ENCODE data around the gene ACTMAP.

Gene ACTMAP

DNA sequence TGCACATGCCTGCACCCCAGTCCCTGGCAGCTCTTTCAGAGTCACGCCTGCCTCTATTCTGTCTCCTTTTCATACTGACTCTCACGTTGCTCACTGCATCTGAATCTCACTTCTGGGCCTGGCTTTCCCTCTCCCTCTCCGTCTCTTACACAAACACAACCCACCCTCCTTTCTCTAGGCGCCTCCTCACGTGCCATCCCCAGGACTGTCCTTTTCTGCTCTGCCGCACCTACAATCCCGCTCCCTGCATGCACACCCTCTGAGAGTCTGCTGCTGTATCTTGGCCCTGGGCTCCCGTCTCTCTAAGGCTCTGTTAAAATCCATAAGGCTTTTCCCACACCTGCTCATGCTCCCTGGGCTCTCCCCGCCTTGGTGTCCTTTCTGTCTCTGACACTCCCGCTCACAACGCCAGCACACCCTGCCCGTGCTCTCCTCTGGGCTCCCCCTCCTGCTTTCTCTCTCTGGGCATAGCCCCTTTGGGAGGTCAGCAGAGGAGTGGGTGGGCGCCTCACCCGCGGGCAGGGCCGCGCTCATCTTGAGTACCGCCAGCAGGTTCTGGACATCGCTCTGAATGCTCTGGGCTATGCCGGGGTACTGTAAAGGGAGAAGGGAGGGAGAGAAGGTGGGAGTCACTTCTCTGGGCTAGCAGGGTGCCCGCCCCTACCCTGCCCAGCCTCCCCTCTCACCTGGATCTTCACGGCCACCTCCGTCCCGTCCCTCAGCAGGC, 47.1 kb downstream of the ACTMAP start:
- Histone ChIP-seq H3K4me1 (ENCODE audit: low read length) (no peaks in the 10 kb centered on the region), H4K20me1 (ENCODE audit: insufficient read depth, low read length) (no peaks in the 10 kb centered on the region), H3F3A (ENCODE audit: insufficient read depth, low read length) (no peaks in the 10 kb centered on the region), H3K79me2 (ENCODE audit: low read length) (no peaks in the 10 kb centered on the region), H3K9me3 (replicated peaks; ENCODE audit: insufficient read depth, low read length) (no peaks in the 10 kb centered on the region), H3K36me3 (replicated peaks; ENCODE audit: insufficient read depth, low read length) (no peaks in the 10 kb centered on the region), H3K9ac (ENCODE audit: low read length) (no peak overlapping the region), H3K9me2 (replicated peaks; ENCODE audit: insufficient read depth, low read length) (no peaks in the 10 kb centered on the region), H3K4me2 (ENCODE audit: low read depth, low read length) (no peak overlapping the region), H3K27me3 (replicated peaks; ENCODE audit: insufficient read depth, low read length) (no peaks in the 10 kb centered on the region), H2AFZ (ENCODE audit: low read length) (no peak overlapping the region), H3K27ac (ENCODE audit: low read length) (no peak overlapping the region), H3K4me3 (ENCODE audit: low read length) (no peak overlapping the region)
- no peak for DNase-seq
- TF ChIP-seq EZH2phosphoT487 (IDR thresholded peaks at IDR 0.05; ENCODE audit: low read length) = no peak
- no peak for TF ChIP-seq EZH2 (optimal IDR thresholded peaks at IDR 0.05; ENCODE audit: low read depth, low read length)

DNA sequence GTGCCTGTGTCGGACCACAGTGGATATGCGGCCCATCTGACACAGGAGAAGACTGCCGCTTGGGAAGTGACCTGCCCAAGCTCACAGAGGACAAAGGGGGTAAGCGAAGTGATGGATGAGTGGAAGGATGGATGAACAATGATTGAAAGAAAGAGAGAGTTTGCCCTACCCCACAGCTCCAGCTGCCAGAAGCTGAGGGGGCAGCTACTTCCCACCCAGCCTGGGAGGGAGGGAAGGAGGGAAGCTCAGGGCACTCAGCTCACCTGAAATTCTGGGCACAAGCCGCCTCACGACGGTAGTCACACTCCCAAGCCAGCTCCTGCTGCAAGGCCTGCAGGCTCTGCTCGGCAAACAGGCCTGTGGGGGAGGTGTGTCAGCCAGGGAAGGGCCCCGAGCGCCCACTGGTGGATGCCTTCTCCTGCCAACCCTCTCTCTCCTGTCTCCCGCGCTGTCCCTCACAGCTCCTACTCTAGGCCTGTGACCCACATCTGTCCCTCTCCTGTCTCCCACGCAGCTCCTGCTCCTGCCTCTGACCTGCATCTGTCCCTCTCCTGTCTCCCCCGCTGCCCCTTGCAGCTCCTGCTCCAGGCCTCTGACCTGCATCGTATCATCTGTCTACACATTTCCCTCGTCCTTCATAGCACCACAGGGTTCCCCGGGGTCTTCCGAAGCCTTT, 47.8 kb downstream of the ACTMAP start:
- DNase-seq = no peak
- no peaks in the 10 kb centered on the region for H3K79me2 ChIP-seq (ENCODE audit: low read length)
- H2AFZ ChIP-seq (ENCODE audit: low read length) = no peak overlapping the region
- H3K4me1 ChIP-seq (ENCODE audit: low read length) = no peaks in the 10 kb centered on the region
- no peaks in the 10 kb centered on the region for H3K9me2 ChIP-seq (replicated peaks; ENCODE audit: insufficient read depth, low read length)
- no peak overlapping the region for H3K4me2 ChIP-seq (ENCODE audit: low read depth, low read length)
- H3F3A ChIP-seq (ENCODE audit: insufficient read depth, low read length) = no peaks in the 10 kb centered on the region
- TF ChIP-seq EZH2 (optimal IDR thresholded peaks at IDR 0.05; ENCODE audit: low read depth, low read length) (no peak), EZH2phosphoT487 (IDR thresholded peaks at IDR 0.05; ENCODE audit: low read length) (no peak)
- TF ChIP-seq, protein P1, sequence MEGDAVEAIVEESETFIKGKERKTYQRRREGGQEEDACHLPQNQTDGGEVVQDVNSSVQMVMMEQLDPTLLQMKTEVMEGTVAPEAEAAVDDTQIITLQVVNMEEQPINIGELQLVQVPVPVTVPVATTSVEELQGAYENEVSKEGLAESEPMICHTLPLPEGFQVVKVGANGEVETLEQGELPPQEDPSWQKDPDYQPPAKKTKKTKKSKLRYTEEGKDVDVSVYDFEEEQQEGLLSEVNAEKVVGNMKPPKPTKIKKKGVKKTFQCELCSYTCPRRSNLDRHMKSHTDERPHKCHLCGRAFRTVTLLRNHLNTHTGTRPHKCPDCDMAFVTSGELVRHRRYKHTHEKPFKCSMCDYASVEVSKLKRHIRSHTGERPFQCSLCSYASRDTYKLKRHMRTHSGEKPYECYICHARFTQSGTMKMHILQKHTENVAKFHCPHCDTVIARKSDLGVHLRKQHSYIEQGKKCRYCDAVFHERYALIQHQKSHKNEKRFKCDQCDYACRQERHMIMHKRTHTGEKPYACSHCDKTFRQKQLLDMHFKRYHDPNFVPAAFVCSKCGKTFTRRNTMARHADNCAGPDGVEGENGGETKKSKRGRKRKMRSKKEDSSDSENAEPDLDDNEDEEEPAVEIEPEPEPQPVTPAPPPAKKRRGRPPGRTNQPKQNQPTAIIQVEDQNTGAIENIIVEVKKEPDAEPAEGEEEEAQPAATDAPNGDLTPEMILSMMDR (IDR thresholded peaks at IDR 0.05; ENCODE audit: low read length) = no peak
- H3K27me3 ChIP-seq (replicated peaks; ENCODE audit: insufficient read depth, low read length) = no peaks in the 10 kb centered on the region
- H3K9ac ChIP-seq (ENCODE audit: low read length) = no peak overlapping the region
- no peak overlapping the region for H3K27ac ChIP-seq (ENCODE audit: low read length)
- no peaks in the 10 kb centered on the region for H3K9me3 ChIP-seq (replicated peaks; ENCODE audit: insufficient read depth, low read length)
- no peak overlapping the region for H3K4me3 ChIP-seq (ENCODE audit: low read length)
- H3K36me3 ChIP-seq (replicated peaks; ENCODE audit: insufficient read depth, low read length) = no peaks in the 10 kb centered on the region
- no peaks in the 10 kb centered on the region for H4K20me1 ChIP-seq (ENCODE audit: insufficient read depth, low read length)

DNA sequence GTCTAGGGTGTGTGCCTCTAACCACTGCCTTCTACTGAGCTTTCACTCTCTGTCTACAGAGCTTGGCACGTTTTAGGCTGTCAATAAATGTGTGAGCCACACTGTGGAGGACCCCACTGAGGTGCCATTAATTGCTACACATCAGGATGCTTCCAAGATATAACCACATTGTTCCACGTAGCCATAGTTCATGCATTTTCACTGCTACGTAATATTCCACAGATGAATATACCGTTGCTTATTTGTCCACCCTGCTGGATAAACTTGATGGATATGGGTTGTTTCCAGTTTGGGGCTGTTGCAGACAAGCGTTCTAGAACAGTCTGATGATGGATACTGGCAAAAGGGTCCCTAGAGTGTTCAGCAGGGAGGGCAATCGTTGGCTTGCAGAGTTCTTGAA, 48.5 kb downstream of the ACTMAP start:
- H2AFZ ChIP-seq (ENCODE audit: low read length) = no peak overlapping the region
- H3K9me2 ChIP-seq (replicated peaks; ENCODE audit: insufficient read depth, low read length) = no peaks in the 10 kb centered on the region
- no peaks in the 10 kb centered on the region for H3K9me3 ChIP-seq (replicated peaks; ENCODE audit: insufficient read depth, low read length)
- H4K20me1 ChIP-seq (ENCODE audit: insufficient read depth, low read length) = no peaks in the 10 kb centered on the region
- H3K4me2 ChIP-seq (ENCODE audit: low read depth, low read length) = no peak overlapping the region
- no peak for DNase-seq
- H3K9ac ChIP-seq (ENCODE audit: low read length) = no peak overlapping the region
- no peaks in the 10 kb centered on the region for H3K4me1 ChIP-seq (ENCODE audit: low read length)
- no peaks in the 10 kb centered on the region for H3K27me3 ChIP-seq (replicated peaks; ENCODE audit: insufficient read depth, low read length)
- H3K4me3 ChIP-seq (ENCODE audit: low read length) = no peak overlapping the region
- H3F3A ChIP-seq (ENCODE audit: insufficient read depth, low read length) = no peaks in the 10 kb centered on the region
- H3K36me3 ChIP-seq (replicated peaks; ENCODE audit: insufficient read depth, low read length) = no peaks in the 10 kb centered on the region
- H3K27ac ChIP-seq (ENCODE audit: low read length) = no peak overlapping the region
- no peaks in the 10 kb centered on the region for H3K79me2 ChIP-seq (ENCODE audit: low read length)
- no peak for TF ChIP-seq EZH2 (optimal IDR thresholded peaks at IDR 0.05; ENCODE audit: low read depth, low read length)
- TF ChIP-seq, protein P1 (IDR thresholded peaks at IDR 0.05; ENCODE audit: low read length) = no peak
- no peak for TF ChIP-seq EZH2phosphoT487 (IDR thresholded peaks at IDR 0.05; ENCODE audit: low read length)

DNA sequence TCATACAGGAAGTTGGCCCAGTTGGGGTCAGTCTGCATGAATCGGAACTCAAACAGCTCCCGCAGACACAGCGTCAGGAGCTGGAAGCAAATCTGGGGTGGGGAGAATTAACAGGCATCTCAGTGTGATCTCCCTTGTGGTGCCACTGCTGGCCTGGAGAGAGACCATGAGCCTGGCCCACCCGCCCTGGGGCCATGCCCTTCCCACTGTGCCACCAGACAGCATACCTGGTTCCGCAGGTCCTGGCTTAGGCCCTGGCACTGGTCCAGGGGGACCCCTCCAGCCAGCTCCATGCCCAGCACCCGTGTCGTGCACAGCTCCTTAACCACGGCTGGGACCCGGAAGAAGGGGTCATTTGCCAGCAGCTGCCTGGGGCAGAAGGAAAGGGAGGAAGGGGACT, 50.2 kb downstream of the ACTMAP start:
- TF ChIP-seq EZH2phosphoT487 (IDR thresholded peaks at IDR 0.05; ENCODE audit: low read length) (no peak), EZH2 (optimal IDR thresholded peaks at IDR 0.05; ENCODE audit: low read depth, low read length) (no peak)
- TF ChIP-seq, protein P1 (IDR thresholded peaks at IDR 0.05; ENCODE audit: low read length) = no peak
- Histone ChIP-seq H3K4me3 (ENCODE audit: low read length) (no peak overlapping the region), H3K4me1 (ENCODE audit: low read length) (no peaks in the 10 kb centered on the region), H3K27me3 (replicated peaks; ENCODE audit: insufficient read depth, low read length) (no peaks in the 10 kb centered on the region), H3K27ac (ENCODE audit: low read length) (no peak overlapping the region), H2AFZ (ENCODE audit: low read length) (no peak overlapping the region), H3K4me2 (ENCODE audit: low read depth, low read length) (no peak overlapping the region), H3K9ac (ENCODE audit: low read length) (no peak overlapping the region), H3K9me2 (replicated peaks; ENCODE audit: insufficient read depth, low read length) (no peaks in the 10 kb centered on the region), H3K79me2 (ENCODE audit: low read length) (no peaks in the 10 kb centered on the region), H3K9me3 (replicated peaks; ENCODE audit: insufficient read depth, low read length) (no peaks in the 10 kb centered on the region), H4K20me1 (ENCODE audit: insufficient read depth, low read length) (no peaks in the 10 kb centered on the region), H3K36me3 (replicated peaks; ENCODE audit: insufficient read depth, low read length) (no peaks in the 10 kb centered on the region), H3F3A (ENCODE audit: insufficient read depth, low read length) (no peaks in the 10 kb centered on the region)
- DNase-seq = no peak
